LNCaP clone FGC (cell line): ENCODE measurements around the gene VPS11.
A peak's percentile ranks its signal among the peaks of the same experiment; 100 is the strongest.

ENCODE experiments used
- DNase-seq: peaks from one replicate; pipeline ENCODE4 v3.0.0-alpha.2; 2011; ENCODE audit warnings: low read depth
- H3K4me3 ChIP-seq: 2 replicates; pipeline ENCODE4 v1.5.1; 2011; ENCODE audit warnings: mild to moderate bottlenecking, low read depth, low read length, control low read depth
- CTCF ChIP-seq: IDR thresholded peaks from 2 replicates; pipeline ENCODE4 v1.5.1; 2012; ENCODE audit warnings: mild to moderate bottlenecking; ENCODE audit not compliant: control insufficient read depth, insufficient read depth; ENCODE audit errors: extremely low read depth

Gene VPS11

GRCh38 chr11:119067371-119068222 lies at the start of gene VPS11:
TSS of gene VPS11 (plus strand) at chr11:119067818. CDS start at chr11:119067824, 6 bp downstream.
- peak; percentile 81 for DNase-seq
- no peak for TF ChIP-seq CTCF
- H3K4me3 ChIP-seq, result peak within 1 kb of the TSS; percentile 98

- H3K4me3 ChIP-seq, result peak within 1 kb of the TSS; percentile 98
- 0 out of 2 replicates have a peak, but pooled peaks have one; percentile 1 for TF ChIP-seq CTCF
- DNase-seq, result peak; percentile 94
These were observed 49.3 kb upstream of the VPS11 start, which contains the start of the genes RPS25 and TRAPPC4 for GRCh38 chr11:119018074-119018938. TSS of gene RPS25 (minus strand) at chr11:119018343. CDS start at chr11:119018284, 59 bp downstream. TSS of gene TRAPPC4 (plus strand) at chr11:119018766. CDS start at chr11:119018796, 30 bp downstream.

GRCh38 chr11:119019996-119020395 lies 47.6 kb upstream of the VPS11 start:
- TF ChIP-seq CTCF, result no peak
- H3K4me3 ChIP-seq, result peak overlapping the region; percentile 98
- DNase-seq, result no peak

- TF ChIP-seq CTCF, result no peak
- no peak for DNase-seq
- no peak overlapping the region for H3K4me3 ChIP-seq
These were observed 46.0 kb upstream of the VPS11 start for GRCh38 chr11:119021631-119022030.

GRCh38 chr11:119023741-119024140 lies 43.9 kb upstream of the VPS11 start:
- DNase-seq, result no peak
- TF ChIP-seq CTCF, result no peak
- no peak overlapping the region for H3K4me3 ChIP-seq

GRCh38 chr11:119024430-119025098 lies 43.1 kb upstream of the VPS11 start:
- no peak for DNase-seq
- TF ChIP-seq CTCF, result no peak
- no peak overlapping the region for H3K4me3 ChIP-seq
